Liver (tissue), 3 donors: ENCODE data around the gene DHRS4.
"Not testable (repeated sequence)": the region's sequence is repeated elsewhere in the genome, so short reads cannot be mapped to it uniquely, and the experiment has no call there.

ENCODE experiments used
- GABPA ChIP-seq, 2 donors: IDR thresholded peaks in 1 of 2; conservative IDR thresholded peaks in 1 of 2; 2 replicates each; pipeline ENCODE4 v1.6.1; 2016; ENCODE audit warnings: antibody characterized with exemption in 2 of 2, mild to moderate bottlenecking in 1 of 2, moderate library complexity in 1 of 2
- TF ChIP-seq, protein P1 (sequence below): fragments of 150-350 bp; IDR thresholded peaks from 2 replicates; pipeline ENCODE4 v1.5.1; 2017; ENCODE audit warnings: improper control_type of control experiment, low read depth, low read length; ENCODE audit not compliant: missing input control
- donor health status: healthy.
- donor health status: healthy.

DNA sequence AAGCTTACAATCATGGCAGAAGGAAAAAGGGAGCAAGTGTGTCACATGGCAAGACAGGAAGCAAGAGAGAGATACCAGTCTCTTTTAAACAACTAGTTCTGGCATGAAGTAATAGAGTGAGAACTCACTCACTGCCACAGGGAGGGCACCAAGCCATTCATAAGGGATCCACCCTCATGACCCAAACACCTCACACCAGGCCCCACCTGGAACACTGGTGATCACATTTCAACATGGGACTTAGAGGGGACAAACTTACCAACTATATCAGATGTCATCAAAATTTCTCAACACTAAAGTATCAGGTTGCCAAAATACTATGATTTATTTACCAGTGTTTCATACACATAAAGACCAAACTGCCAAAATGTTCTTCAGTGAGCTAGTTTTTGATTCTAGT lies 7.3 kb downstream of the DHRS4 start:
- TF ChIP-seq, protein P1, sequence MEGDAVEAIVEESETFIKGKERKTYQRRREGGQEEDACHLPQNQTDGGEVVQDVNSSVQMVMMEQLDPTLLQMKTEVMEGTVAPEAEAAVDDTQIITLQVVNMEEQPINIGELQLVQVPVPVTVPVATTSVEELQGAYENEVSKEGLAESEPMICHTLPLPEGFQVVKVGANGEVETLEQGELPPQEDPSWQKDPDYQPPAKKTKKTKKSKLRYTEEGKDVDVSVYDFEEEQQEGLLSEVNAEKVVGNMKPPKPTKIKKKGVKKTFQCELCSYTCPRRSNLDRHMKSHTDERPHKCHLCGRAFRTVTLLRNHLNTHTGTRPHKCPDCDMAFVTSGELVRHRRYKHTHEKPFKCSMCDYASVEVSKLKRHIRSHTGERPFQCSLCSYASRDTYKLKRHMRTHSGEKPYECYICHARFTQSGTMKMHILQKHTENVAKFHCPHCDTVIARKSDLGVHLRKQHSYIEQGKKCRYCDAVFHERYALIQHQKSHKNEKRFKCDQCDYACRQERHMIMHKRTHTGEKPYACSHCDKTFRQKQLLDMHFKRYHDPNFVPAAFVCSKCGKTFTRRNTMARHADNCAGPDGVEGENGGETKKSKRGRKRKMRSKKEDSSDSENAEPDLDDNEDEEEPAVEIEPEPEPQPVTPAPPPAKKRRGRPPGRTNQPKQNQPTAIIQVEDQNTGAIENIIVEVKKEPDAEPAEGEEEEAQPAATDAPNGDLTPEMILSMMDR, result not testable (repeated sequence)
- TF ChIP-seq GABPA (IDR thresholded peaks at IDR 0.05 in 1 of 2, conservative IDR thresholded peaks at IDR 0.05 in 1 of 2), result not testable (repeated sequence)
